K562 (cell line): ENCODE data around the gene RHOT1. TPM values are rescaled to one million over a fixed set of nuclear protein-coding genes. Genes with fewer than 3 reads are reported as not detected.

ENCODE experiments used
- BCOR ChIP-seq: fragments of 450-650 bp; IDR thresholded peaks from 2 replicates; pipeline ENCODE4 v1.6.1; 2016
- GABPB2 ChIP-seq: fragments of 250-450 bp; sonication (Bioruptor Pico); conservative IDR thresholded peaks from 2 replicates; pipeline ENCODE4 v1.5.1; 2021; ENCODE audit warnings: mild to moderate bottlenecking
- GTF2E2 ChIP-seq: fragments of 200-800 bp; sonication (Bioruptor generic); IDR thresholded peaks from 2 replicates; pipeline ENCODE4 v1.6.1; 2016; ENCODE audit warnings: missing genetic modification characterization, missing compliant biosample characterization
- MCM2 ChIP-seq: fragments of 450-650 bp; IDR thresholded peaks from 2 replicates; pipeline ENCODE4 v1.6.1; 2017; ENCODE audit warnings: low read depth, mild to moderate bottlenecking
- NFE2 ChIP-seq: IDR thresholded peaks from 2 replicates; pipeline ENCODE4 v1.6.1; 2014; ENCODE audit warnings: antibody characterized with exemption, low read depth
- PRMT5 ChIP-seq: sonication (generic); formaldehyde crosslinking; IDR thresholded peaks from 2 replicates; pipeline ENCODE4 v1.5.0; 2020; ENCODE audit warnings: missing genetic modification reagents
- SPI1 ChIP-seq: IDR thresholded peaks from 2 replicates; pipeline ENCODE4 v1.6.1; 2011; ENCODE audit warnings: low read depth, low read length, control low read depth, borderline replicate concordance
- ZNF143 ChIP-seq: sonication (generic); formaldehyde crosslinking; IDR thresholded peaks from 2 replicates; pipeline ENCODE4 v1.9.0; 2022; ENCODE audit warnings: mild to moderate bottlenecking, missing genetic modification reagents
- ZNF282 ChIP-seq: sonication (generic); formaldehyde crosslinking; IDR thresholded peaks from 2 replicates; pipeline ENCODE4 v1.8.1; 2023; ENCODE audit warnings: missing genetic modification reagents
- ZNF354B ChIP-seq: fragments of 250-450 bp; sonication (Bioruptor Pico); IDR thresholded peaks from 2 replicates; pipeline ENCODE4 v1.4.0; 2020
- ZNF507 ChIP-seq: conservative IDR thresholded peaks from 2 replicates; pipeline ENCODE4 v1.6.1; 2017; ENCODE audit warnings: missing genetic modification characterization, missing compliant biosample characterization
- polyA plus RNA-seq, 8 experiments: library from polyadenylated mRNA; depleted of rRNA in 4 of 8; stranded (reverse) in 5 of 8; unstranded in 3 of 8; fragments of >200 nt; fragmentation: Nextera tagmentation in 2 of 8; fragmentation: Illumina TruSeq in 1 of 8; extraction: Ambion mirVana in 2 of 8; extraction: Trizol in 1 of 8; gene quantifications; 2 replicates each; pipeline versions ENCODE4 v1.2.1 to v1.2.3, GENCODE V29; 2011 to 2014; ENCODE audit warnings: inconsistent platforms in 1 of 8, missing spikeins in 1 of 8
- total RNA-seq, 7 experiments: library from RNA; depleted of rRNA in 6 of 7; stranded (reverse); fragments of >200 nt in 6 of 7; fragmentation: Illumina TruSeq in 2 of 7; extraction: Trizol in 2 of 7; gene quantifications; 2 replicates each; pipeline versions ENCODE4 v1.2.1 to v1.2.3, GENCODE V29; 2011 to 2021; ENCODE audit warnings: low replicate concordance in 1 of 7
- TF ChIP-seq, protein P1 (sequence below), 3 experiments: IDR thresholded peaks in 2 of 3; conservative IDR thresholded peaks in 1 of 3; 2 replicates each; pipeline ENCODE4 v1.5.1; 2011 to 2012; ENCODE audit warnings: low read length in 3 of 3, mild to moderate bottlenecking in 3 of 3, control low read depth in 2 of 3, improper control_type of control experiment in 1 of 3, inconsistent platforms in 1 of 3, low read depth in 1 of 3, mixed read lengths in 1 of 3, moderate library complexity in 1 of 3; ENCODE audit not compliant: insufficient read depth in 2 of 3
- TF ChIP-seq, protein P2 (sequence below): fragments of 150-350 bp; IDR thresholded peaks from 2 replicates; pipeline ENCODE4 v1.6.1; 2014; ENCODE audit warnings: low read depth, mild to moderate bottlenecking, low read length, borderline replicate concordance
- TF ChIP-seq, protein P3 (sequence below): sonication (generic); formaldehyde crosslinking; IDR thresholded peaks from 2 replicates; pipeline ENCODE4 v1.8.0; 2022; ENCODE audit warnings: missing genetic modification reagents, mild to moderate bottlenecking, borderline replicate concordance
- TF ChIP-seq, protein P4 (sequence below): fragments of 450-650 bp; IDR thresholded peaks from 2 replicates; pipeline ENCODE4 v1.6.1; 2017; ENCODE audit warnings: mild to moderate bottlenecking, moderate library complexity

RHOT1 gene
- total and polyA plus RNA-seq, 9 of the 15 experiments (the other 6 are each of a cell fraction or from before 2014, with no cell fraction given), result 23.0 to 101 (median 32.2) TPM

DNA sequence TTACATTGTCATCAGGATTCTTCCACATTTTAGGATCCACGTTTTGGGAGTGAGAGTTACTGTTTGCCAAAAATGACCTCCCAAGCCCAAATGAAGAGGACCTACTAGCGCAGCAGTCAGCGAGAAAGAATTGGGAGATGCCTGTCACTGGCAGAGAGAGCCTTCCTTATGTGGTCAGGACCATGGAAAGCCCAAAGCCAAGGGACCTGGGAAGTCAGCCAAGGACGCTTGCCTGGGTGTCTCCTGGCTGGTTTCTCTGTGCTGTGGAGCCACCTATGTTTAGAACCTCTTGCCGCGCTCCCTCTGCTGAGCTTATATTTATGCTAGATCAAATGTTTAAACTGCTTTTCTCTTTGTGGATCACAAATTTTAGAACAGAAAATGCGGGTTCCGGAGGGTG lies 98.4 kb downstream of the RHOT1 start (continued):
- TF ChIP-seq, protein P1, sequence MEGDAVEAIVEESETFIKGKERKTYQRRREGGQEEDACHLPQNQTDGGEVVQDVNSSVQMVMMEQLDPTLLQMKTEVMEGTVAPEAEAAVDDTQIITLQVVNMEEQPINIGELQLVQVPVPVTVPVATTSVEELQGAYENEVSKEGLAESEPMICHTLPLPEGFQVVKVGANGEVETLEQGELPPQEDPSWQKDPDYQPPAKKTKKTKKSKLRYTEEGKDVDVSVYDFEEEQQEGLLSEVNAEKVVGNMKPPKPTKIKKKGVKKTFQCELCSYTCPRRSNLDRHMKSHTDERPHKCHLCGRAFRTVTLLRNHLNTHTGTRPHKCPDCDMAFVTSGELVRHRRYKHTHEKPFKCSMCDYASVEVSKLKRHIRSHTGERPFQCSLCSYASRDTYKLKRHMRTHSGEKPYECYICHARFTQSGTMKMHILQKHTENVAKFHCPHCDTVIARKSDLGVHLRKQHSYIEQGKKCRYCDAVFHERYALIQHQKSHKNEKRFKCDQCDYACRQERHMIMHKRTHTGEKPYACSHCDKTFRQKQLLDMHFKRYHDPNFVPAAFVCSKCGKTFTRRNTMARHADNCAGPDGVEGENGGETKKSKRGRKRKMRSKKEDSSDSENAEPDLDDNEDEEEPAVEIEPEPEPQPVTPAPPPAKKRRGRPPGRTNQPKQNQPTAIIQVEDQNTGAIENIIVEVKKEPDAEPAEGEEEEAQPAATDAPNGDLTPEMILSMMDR (IDR thresholded peaks at IDR 0.05 in 2 of 3, conservative IDR thresholded peaks at IDR 0.05 in 1 of 3; ENCODE audit: insufficient read depth in 2 of 3, low read depth in 1 of 3, low read length in 3 of 3), result peak in 1 of 3 experiments; percentile 14; a peak in 1 of 6 replicates
- no peak for TF ChIP-seq PRMT5
- no peak for TF ChIP-seq MCM2
- TF ChIP-seq, protein P2, sequence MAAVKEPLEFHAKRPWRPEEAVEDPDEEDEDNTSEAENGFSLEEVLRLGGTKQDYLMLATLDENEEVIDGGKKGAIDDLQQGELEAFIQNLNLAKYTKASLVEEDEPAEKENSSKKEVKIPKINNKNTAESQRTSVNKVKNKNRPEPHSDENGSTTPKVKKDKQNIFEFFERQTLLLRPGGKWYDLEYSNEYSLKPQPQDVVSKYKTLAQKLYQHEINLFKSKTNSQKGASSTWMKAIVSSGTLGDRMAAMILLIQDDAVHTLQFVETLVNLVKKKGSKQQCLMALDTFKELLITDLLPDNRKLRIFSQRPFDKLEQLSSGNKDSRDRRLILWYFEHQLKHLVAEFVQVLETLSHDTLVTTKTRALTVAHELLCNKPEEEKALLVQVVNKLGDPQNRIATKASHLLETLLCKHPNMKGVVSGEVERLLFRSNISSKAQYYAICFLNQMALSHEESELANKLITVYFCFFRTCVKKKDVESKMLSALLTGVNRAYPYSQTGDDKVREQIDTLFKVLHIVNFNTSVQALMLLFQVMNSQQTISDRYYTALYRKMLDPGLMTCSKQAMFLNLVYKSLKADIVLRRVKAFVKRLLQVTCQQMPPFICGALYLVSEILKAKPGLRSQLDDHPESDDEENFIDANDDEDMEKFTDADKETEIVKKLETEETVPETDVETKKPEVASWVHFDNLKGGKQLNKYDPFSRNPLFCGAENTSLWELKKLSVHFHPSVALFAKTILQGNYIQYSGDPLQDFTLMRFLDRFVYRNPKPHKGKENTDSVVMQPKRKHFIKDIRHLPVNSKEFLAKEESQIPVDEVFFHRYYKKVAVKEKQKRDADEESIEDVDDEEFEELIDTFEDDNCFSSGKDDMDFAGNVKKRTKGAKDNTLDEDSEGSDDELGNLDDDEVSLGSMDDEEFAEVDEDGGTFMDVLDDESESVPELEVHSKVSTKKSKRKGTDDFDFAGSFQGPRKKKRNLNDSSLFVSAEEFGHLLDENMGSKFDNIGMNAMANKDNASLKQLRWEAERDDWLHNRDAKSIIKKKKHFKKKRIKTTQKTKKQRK, result no peak
- no peak for TF ChIP-seq GTF2E2
- TF ChIP-seq GABPB2, result no peak
- TF ChIP-seq BCOR, result no peak
- TF ChIP-seq, protein P3, sequence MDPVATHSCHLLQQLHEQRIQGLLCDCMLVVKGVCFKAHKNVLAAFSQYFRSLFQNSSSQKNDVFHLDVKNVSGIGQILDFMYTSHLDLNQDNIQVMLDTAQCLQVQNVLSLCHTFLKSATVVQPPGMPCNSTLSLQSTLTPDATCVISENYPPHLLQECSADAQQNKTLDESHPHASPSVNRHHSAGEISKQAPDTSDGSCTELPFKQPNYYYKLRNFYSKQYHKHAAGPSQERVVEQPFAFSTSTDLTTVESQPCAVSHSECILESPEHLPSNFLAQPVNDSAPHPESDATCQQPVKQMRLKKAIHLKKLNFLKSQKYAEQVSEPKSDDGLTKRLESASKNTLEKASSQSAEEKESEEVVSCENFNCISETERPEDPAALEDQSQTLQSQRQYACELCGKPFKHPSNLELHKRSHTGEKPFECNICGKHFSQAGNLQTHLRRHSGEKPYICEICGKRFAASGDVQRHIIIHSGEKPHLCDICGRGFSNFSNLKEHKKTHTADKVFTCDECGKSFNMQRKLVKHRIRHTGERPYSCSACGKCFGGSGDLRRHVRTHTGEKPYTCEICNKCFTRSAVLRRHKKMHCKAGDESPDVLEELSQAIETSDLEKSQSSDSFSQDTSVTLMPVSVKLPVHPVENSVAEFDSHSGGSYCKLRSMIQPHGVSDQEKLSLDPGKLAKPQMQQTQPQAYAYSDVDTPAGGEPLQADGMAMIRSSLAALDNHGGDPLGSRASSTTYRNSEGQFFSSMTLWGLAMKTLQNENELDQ (CRISPR knock-in tag), result no peak
- TF ChIP-seq ZNF354B (CRISPR knock-in tag), result no peak
- no peak for TF ChIP-seq SPI1
- no peak for TF ChIP-seq ZNF143 (CRISPR knock-in tag)
- TF ChIP-seq NFE2, result no peak
- TF ChIP-seq, protein P4, sequence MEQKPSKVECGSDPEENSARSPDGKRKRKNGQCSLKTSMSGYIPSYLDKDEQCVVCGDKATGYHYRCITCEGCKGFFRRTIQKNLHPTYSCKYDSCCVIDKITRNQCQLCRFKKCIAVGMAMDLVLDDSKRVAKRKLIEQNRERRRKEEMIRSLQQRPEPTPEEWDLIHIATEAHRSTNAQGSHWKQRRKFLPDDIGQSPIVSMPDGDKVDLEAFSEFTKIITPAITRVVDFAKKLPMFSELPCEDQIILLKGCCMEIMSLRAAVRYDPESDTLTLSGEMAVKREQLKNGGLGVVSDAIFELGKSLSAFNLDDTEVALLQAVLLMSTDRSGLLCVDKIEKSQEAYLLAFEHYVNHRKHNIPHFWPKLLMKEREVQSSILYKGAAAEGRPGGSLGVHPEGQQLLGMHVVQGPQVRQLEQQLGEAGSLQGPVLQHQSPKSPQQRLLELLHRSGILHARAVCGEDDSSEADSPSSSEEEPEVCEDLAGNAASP, result no peak
- no peak for TF ChIP-seq ZNF507 (tag)
- no peak for TF ChIP-seq ZNF282 (CRISPR knock-in tag)
